ENCODE results near the gene CADPS.

GRCh38 chr3:62830727-62831322 is 44.4 kb downstream of the CADPS start:
- TF ChIP-seq SUZ12 (IDR thresholded peaks at IDR 0.05; ENCODE audit: extremely low read depth, insufficient read depth, insufficient read length) (no peak), YY1 (IDR thresholded peaks at IDR 0.05; ENCODE audit: insufficient read depth, insufficient read length) (no peak)
